ENCODE data around the gene MIOS. TPM values are rescaled to one million over a fixed set of nuclear protein-coding genes. Genes with fewer than 3 reads are reported as not detected.

The MIOS gene
- total RNA-seq, 4 donors from 2014 or later = 68.4 to 336 (median 280) TPM

DNA sequence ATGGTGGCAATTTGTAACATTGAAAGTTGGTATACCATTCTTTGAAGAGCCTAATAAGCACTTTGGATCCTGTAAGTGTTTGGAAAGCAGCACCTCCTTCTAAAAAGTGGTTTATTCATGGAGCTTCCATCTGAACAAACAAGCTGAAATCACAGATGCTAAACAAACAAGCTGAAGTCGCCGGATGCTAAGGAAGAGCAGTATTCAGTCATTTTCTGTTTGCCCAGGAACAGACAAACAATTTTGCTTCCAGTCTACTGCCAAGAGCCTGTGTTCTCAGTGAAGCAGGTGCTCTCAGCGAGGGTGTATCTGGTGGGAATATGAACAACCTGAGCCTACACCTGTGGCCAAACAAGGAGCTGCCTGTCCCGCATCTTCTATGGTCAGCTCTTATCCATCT, 37.4 kb upstream of the MIOS start:
- ATAC-seq = no peak
- no peaks in the 10 kb centered on the region for H3K36me3 ChIP-seq
- intact Hi-C loops (cut with DNase I; ENCODE audit: low total_unique reads) (no loop called here), in situ Hi-C loops (cut with MboI; ENCODE audit: low sequenced_read_pairs in 4 of 4) (loop anchor here in 2 of 4 donors (25.0 kb wide), 2 partner anchors 92 to 417 kb away; no protein-coding TSS in a partner anchor)
- H3K9me3 ChIP-seq = no peaks in the 10 kb centered on the region
- H3K4me1 ChIP-seq = no peaks in the 10 kb centered on the region
- H3K27ac ChIP-seq = no peak overlapping the region
- no peak for TF ChIP-seq POLR2A (IDR thresholded peaks at IDR 0.05)
- TF ChIP-seq, protein P1, sequence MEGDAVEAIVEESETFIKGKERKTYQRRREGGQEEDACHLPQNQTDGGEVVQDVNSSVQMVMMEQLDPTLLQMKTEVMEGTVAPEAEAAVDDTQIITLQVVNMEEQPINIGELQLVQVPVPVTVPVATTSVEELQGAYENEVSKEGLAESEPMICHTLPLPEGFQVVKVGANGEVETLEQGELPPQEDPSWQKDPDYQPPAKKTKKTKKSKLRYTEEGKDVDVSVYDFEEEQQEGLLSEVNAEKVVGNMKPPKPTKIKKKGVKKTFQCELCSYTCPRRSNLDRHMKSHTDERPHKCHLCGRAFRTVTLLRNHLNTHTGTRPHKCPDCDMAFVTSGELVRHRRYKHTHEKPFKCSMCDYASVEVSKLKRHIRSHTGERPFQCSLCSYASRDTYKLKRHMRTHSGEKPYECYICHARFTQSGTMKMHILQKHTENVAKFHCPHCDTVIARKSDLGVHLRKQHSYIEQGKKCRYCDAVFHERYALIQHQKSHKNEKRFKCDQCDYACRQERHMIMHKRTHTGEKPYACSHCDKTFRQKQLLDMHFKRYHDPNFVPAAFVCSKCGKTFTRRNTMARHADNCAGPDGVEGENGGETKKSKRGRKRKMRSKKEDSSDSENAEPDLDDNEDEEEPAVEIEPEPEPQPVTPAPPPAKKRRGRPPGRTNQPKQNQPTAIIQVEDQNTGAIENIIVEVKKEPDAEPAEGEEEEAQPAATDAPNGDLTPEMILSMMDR (IDR thresholded peaks at IDR 0.05 in 4 of 5, conservative IDR thresholded peaks at IDR 0.05 in 1 of 5) = no peak
- DNase-seq = no peak
- H3K27me3 ChIP-seq = no peaks in the 10 kb centered on the region
- no peak overlapping the region for H3K4me3 ChIP-seq

GRCh38 chr7:7533831-7534430, 32.8 kb upstream of the MIOS start:
- Histone ChIP-seq H3K4me1 (peaks cover 0 to 9% of the 10 kb centered on the region in 2 donors), H3K4me3 (no peak overlapping the region), H3K36me3 (no peaks in the 10 kb centered on the region), H3K9me3 (no peaks in the 10 kb centered on the region), H3K27ac (no peak overlapping the region), H3K27me3 (no peaks in the 10 kb centered on the region)
- DNase-seq = no peak
- in situ Hi-C loops (cut with MboI; ENCODE audit: low sequenced_read_pairs in 4 of 4) = loop anchor here in 2 of 4 donors (25.0 kb wide), 2 partner anchors 97 to 422 kb away; no protein-coding TSS in a partner anchor
- ATAC-seq = no peak
- intact Hi-C loops (cut with DNase I; ENCODE audit: low total_unique reads) = no loop called here
- TF ChIP-seq POLR2A (IDR thresholded peaks at IDR 0.05) = no peak
- TF ChIP-seq, protein P1 (IDR thresholded peaks at IDR 0.05 in 4 of 5, conservative IDR thresholded peaks at IDR 0.05 in 1 of 5) = no peak

GRCh38 chr7:7535691-7536090, 31.0 kb upstream of the MIOS start, which contains the start of gene COL28A1:
COL28A1 (minus strand) TSS chr7:7535873; CDS start chr7:7532875, 2,998 bp downstream.
- in situ Hi-C loops (cut with MboI; ENCODE audit: low sequenced_read_pairs in 4 of 4) = loop anchor here in 3 of 4 donors (5.0 to 25.0 kb wide), 3 partner anchors 98 to 423 kb away; no protein-coding TSS in a partner anchor
- no peak for TF ChIP-seq POLR2A (IDR thresholded peaks at IDR 0.05)
- intact Hi-C loops (cut with DNase I; ENCODE audit: low total_unique reads) = no loop called here

GRCh38 chr7:7536396-7537019, 30.2 kb upstream of the MIOS start:
- in situ Hi-C loops (cut with MboI; ENCODE audit: low sequenced_read_pairs in 4 of 4) (loop anchor here in 3 of 4 donors (5.0 to 25.0 kb wide), 3 partner anchors 99 to 424 kb away; no protein-coding TSS in a partner anchor), intact Hi-C loops (cut with DNase I; ENCODE audit: low total_unique reads) (no loop called here)
- DNase-seq (no peak), ATAC-seq (no peak)
- Histone ChIP-seq H3K9me3 (no peaks in the 10 kb centered on the region), H3K27me3 (no peaks in the 10 kb centered on the region), H3K4me3 (no peak overlapping the region), H3K4me1 (peaks cover 0 to 9% of the 10 kb centered on the region in 2 donors), H3K27ac (peak overlapping the region in 1 of 4 donors; percentile 56), H3K36me3 (no peaks in the 10 kb centered on the region)
- TF ChIP-seq, protein P1 (IDR thresholded peaks at IDR 0.05 in 4 of 5, conservative IDR thresholded peaks at IDR 0.05 in 1 of 5) = no peak
- TF ChIP-seq POLR2A (IDR thresholded peaks at IDR 0.05) = no peak

More at GRCh38 chr7:7535691-7536090, 31.0 kb upstream of the MIOS start, which contains the start of gene COL28A1:
- Histone ChIP-seq H3K36me3 (no peaks in the 10 kb centered on the region), H3K27ac (peak within 1 kb of the TSS; percentile 9 to 56 (median 36)), H3K9me3 (no peaks in the 10 kb centered on the region), H3K4me3 (peak within 1 kb of the TSS in 3 of 4 donors; percentile 3 to 16 (median 7)), H3K27me3 (no peaks in the 10 kb centered on the region), H3K4me1 (peaks cover 0 to 9% of the 10 kb centered on the region in 2 donors)
- no peak for DNase-seq
- no peak for ATAC-seq

GRCh38 chr7:7537711-7538110, 29.0 kb upstream of the MIOS start:
- no peak for TF ChIP-seq POLR2A (IDR thresholded peaks at IDR 0.05)
- TF ChIP-seq, protein P1 (IDR thresholded peaks at IDR 0.05 in 4 of 5, conservative IDR thresholded peaks at IDR 0.05 in 1 of 5) = no peak
- intact Hi-C loops (cut with DNase I; ENCODE audit: low total_unique reads) (no loop called here), in situ Hi-C loops (cut with MboI; ENCODE audit: low sequenced_read_pairs in 4 of 4) (loop anchor here in 3 of 4 donors (5.0 to 25.0 kb wide), 3 partner anchors 100 to 425 kb away; no protein-coding TSS in a partner anchor)
- H3K4me1 ChIP-seq = peaks cover 0 to 9% of the 10 kb centered on the region in 2 donors
- DNase-seq (no peak), ATAC-seq (no peak)
- H3K27ac ChIP-seq = no peak overlapping the region
- no peak overlapping the region for H3K4me3 ChIP-seq
- H3K9me3 ChIP-seq = no peaks in the 10 kb centered on the region
- no peaks in the 10 kb centered on the region for H3K27me3 ChIP-seq
- H3K36me3 ChIP-seq = no peaks in the 10 kb centered on the region

Measured in gastrocnemius medialis (tissue), 4 donors.